ENCODE data around the gene ZMAT1. TPM values are rescaled to one million over a fixed set of nuclear protein-coding genes. Genes with fewer than 3 reads are reported as not detected.
"Not testable (repeated sequence)": the region's sequence is repeated elsewhere in the genome, so short reads cannot be mapped to it uniquely, and the experiment has no call there.

ZMAT1 gene
- 1 to 10 TPM; 3.0 to 7.7 (median 4.2) TPM for polyA plus RNA-seq (ENCODE audit: insufficient read length in 10 of 10)
- long read RNA-seq, donor 1, full-length matches to known transcripts: 2 of 2 reads
- long read RNA-seq, donor 1, partial matches to known transcripts: 0 of 2 reads
- long read RNA-seq, donor 1, other reads (novel, unspliced or antisense): 0 of 2 reads
- long read RNA-seq, donor 2: 0 reads
- long read RNA-seq, donor 3: 0 reads
- long read RNA-seq, donor 4: 0 reads
- long read RNA-seq, donor 5, full-length matches to known transcripts: 1 of 1 reads
- long read RNA-seq, donor 5, partial matches to known transcripts: 0 of 1 reads
- long read RNA-seq, donor 5, other reads (novel, unspliced or antisense): 0 of 1 reads
- long read RNA-seq, donor 6: 0 reads
- long read RNA-seq, donor 7, full-length matches to known transcripts: 2 of 2 reads
- long read RNA-seq, donor 7, partial matches to known transcripts: 0 of 2 reads
- long read RNA-seq, donor 7, other reads (novel, unspliced or antisense): 0 of 2 reads
- long read RNA-seq, donor 8, full-length matches to known transcripts: 1 of 1 reads
- long read RNA-seq, donor 8, partial matches to known transcripts: 0 of 1 reads
- long read RNA-seq, donor 8, other reads (novel, unspliced or antisense): 0 of 1 reads
- long read RNA-seq, donor 9: 0 reads

DNA sequence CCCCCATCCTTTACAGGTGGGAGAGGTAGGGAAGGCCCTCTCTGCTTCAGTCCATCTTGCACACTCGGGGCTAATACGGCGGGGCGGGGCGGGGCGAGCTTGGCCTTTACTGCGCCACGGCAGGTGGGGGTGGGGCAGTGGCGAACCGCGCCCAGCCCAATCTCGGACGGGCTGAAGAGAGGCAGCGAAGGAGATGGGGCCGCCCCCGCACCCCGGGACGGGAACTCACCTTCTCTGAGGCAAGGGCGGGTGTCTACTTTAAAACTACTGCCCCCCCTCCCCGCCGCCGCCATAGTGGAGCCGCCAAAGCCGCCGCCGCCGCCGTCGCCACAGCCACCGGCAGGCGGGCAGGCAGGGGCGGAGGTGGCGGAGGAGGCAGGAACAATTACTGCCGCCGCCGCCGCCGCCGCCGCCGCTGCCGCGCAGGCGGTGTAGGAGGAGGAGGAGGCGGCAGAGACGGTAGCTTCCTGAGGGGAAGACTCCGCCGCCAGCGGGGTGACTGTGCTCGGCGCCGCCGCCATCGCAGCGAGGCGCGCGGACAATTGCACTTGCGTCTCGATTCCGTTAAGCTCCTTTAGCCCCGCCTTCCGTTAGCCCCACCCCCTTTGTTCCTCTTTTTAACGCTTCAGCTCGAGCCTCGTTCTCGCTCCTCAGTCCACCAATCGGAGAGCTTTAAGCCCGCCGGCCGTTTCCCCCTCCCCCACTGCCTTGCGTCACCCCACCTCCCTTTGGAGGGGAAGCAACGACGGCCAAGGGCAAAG, at the start of gene ZMAT1:
TSS of gene ZMAT1 (minus strand) at position 540 of the 761 bp plus-strand sequence. CDS start at position 521, 19 bp downstream.
- DNase-seq: peak; percentile 74 to 91 (median 88)

DNA sequence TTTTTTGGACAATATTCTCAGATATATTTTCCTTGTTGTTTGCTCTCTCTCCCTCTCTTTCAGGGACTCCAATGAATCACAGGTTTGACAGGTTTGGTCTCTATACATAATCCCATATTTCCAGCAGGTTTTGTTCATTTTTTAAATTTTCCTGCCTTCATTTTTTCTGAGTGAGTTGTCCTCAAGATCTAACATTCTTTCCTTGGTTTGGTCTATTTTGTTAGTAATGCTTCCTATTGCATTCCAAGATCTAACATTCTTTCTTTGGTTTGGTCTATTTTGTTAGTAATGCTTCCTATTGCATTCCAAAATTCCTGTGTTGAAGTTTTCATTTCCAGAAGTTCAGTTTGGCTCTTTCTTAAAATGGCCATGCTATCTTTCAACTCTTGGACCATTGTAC, 45.3 kb upstream of the ZMAT1 start:
- peak in 1 of 3 donors; percentile 2 for DNase-seq

DNA sequence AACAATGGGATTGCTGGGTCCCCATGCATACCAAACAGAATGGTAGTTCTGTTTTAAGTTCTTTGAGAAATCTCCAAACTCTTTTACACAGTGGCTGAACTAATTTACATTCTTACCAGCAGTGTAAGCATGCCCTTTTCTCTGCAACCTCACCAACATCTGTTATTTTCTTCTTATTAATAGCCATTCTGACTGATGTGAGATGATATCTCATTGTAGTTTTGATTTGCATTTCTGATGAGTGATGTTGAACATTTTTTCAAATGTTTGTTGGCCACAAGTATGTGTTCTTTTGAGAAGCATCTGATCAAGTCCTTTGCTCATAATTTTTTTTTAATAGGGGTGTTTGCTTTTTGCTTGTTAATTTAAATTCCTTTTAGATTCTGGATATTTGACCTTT, 41.2 kb upstream of the ZMAT1 start:
- no peak for DNase-seq

DNA sequence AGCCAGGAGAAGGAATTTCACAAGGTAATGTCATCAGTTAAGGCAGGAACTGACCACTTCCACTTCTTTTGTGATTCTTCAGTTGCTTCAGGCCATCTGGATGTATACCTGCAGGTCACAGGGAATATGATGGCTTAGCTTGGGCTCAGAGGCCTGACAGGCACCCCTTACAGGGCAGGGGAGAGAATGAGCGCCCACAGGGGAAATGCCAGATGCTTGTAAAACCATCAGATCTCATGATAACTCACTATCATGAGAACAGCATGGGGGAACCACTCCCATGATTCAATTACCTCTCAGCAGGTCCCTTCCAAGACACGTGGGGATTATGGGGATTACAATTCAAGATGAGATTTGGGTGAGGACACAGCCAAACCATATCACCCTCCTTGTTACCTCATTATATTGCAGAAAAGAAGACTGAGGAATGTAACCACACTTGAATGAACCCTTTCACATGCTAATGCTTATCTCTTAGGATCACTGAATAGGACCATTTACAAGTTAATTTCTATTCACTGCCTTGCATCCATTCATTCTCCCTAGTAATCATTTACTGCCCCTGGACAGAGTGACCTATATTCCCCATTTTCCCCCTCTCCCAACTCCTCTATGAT, 33.2 kb upstream of the ZMAT1 start:
- not testable (repeated sequence) for DNase-seq

DNA sequence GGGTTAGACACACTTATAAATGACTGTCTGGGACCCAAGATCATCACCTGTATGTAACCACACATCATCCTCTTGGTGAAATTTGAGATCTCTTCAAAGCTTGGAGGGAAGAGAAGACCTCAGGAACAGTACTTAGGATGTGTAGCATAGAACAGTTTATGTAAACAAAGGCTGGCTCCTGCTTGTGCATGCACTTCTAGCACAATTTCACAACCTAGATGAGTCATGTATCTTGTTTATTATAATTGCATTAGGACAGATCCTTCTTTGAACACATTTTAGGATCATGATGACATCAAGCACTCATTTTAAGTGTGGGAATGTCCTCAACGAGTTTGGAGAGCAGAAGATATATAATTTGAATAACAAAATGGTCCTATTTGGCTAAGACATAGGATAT, 26.3 kb upstream of the ZMAT1 start:
- DNase-seq: no peak

DNA sequence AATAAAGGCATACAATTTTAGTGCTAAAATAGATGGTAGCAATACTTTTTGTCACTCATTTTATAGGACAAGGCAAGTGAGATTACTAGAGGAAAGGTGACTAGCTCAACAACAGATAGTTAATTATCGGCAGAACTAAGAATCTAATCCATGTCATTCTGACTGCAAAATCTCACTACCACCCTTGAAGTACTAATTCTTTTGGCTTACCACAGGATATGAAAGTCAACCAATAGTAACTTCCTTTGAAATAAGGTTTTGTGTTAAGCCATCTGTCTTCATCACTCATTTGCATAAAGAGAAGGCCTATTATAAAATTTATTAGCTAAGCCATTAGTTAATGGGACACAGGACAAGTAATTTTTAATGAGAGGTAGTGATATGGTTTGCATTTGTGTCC, 25.3 kb upstream of the ZMAT1 start:
- DNase-seq: no peak

DNA sequence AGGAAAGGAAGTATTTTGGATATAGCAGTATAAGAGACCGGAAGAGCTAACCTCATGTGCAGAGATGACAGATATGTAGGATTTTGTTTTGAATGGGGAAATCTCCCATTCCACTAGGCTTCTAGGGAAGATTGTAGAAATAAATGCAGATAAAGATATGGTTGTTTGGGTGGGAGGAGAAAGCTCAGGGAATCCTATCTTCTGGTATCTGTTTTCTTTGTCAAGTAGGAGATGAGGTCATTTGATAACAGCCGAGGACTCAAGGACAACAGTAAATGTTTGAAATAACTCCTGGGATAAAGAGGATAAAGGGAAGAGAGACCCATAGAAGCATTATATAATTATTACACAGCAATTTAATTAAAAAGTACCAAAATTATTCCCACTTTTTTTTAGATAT, 24.7 kb upstream of the ZMAT1 start:
- DNase-seq: no peak

DNA sequence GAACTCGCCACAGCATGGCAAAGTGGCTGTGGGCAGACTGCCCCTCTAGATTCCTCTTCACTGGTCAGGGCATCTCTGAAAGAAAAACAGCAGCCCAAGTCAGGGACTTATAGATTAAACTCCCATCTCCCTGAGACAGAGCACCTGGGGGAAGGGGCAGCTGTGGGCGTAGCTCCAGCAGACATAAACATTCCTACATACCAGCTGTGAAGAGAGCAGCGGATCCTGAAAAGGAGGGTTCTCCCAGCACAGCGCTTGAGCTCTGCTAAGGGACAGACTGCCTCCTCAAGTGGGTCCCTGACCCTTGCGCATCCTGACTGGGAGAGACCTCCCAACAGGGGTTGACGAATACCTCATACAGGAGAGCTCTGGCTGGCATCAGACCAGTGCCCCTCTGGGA, 18.8 kb upstream of the ZMAT1 start:
- DNase-seq: no peak

DNA sequence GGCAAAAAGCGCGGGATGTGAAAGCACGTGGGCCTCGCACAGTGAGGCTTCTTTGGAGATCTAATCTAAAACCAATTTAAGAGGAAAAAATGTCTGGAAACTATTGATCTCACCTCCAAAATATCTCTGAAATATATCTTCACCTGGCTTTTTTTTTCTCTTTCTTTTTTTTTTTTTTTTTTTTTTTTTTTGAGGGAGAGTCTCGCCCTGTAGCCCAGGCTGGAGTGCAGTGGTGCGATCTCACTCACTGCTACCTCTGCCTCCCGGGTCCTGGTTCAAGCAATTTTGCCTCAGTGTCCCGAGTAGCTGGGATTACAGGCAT, 383 bp upstream of the ZMAT1 start:
- no peak for DNase-seq

DNA sequence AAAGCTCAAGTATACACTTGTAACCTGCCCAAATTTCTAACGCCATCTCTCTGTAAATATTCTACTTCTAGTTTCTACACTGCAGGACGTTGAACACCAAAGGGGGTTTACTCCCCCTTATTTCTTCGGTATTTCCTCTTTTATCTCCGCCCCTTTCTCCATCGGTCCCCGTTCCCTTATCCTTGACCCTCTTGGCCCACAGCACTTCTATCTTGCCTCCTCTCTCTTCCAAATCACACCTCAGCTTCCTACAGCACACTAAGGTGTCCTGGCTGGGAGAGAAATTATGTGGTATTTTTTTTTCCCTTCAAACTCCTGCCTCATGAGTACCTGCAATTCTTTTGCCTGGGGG, 715 bp downstream of the ZMAT1 start:
- DNase-seq: peak in 1 of 3 donors; percentile 6

DNA sequence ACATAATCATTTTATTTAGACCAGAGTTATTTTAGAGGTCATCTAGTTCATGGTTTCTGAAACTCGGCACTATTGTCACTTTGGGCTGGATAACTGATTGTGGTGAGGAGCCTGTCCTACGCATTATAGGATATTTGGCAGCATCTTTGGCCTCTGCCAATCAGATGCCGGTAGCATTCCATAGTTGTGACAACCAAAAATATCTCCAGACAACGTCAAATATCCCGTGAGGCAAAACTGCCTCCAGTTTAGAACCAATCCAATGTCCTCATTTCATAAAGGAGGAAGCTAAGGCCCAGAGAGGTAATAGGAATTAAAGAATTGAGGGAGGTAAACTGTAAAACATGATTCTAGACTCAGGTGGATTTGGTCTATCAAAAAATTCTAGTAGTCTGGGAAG, 6.1 kb downstream of the ZMAT1 start:
- DNase-seq: no peak

DNA sequence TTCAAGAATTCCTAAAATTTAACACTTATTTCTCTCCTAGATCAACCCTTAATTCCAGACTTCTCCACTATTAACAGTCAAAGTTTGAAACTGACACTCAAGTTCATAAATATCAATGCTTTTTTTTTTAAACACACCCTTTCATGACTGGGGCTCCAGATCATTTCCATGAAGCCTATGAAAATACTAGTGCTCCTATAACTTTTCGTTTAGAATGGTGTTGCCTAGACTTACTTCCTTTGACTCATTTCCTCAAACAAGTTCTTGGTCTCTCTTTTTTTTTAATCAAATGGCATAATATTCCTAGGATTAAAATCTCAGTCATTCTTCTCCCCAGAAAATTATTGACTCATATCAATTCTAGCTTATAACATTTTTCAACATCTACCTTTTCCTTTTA, 13.1 kb downstream of the ZMAT1 start:
- DNase-seq: no peak

DNA sequence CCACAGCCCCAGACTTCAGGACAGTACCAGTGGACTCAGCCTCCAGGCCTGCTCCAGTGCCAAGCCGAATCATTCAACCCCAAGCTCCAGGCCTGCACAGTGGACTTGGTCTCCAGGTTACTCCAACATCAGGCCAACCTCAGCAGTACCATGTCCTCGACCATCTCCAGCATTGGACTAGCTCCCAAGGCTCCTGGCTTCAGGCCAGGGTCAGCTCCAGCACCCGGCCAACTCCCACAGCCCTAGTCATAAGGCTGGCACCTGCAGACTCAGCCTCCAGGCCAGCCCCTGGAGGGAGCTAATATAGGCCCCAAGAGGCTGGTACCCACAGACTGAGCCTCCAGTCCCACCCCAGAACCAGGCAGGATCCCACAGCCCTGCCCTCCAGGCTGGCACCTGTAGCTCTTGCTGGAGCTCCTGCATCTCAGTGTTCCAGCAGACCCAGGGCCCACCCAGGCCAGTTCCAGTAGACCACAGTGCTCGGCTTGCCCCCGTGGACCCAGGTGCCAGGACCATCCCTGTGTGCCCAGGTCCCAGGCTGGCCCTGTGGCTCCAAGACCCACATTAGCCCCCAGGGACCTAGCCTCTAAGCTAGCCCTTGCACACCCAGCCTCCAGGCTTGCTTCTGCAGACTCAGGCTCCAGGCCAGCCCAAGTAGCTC, 25.6 kb downstream of the ZMAT1 start:
- no peak for DNase-seq

DNA sequence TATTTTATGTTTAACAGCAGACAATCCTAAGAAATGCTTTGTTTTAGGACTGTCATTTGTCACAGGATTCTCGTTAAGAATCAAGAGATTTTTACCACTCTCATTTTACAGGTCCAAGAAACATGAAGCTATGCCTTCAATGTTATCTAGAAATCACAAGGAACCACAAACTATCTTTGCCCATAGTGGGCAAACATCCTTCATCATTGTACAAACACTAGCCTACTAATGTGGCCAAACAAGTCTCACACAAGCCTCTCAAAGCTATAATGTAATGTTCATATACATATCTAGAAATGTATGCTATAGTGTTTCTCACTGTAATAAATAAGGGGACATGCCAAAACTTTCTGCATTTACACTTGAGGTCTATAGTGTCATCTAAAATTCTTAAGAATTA, 26.8 kb downstream of the ZMAT1 start:
- no peak for DNase-seq

Other genes starting within 250 kb of the ZMAT1 start
- 1 to 10 TPM in 5 of 10 donors, under 1 TPM in 5; 0.40 to 2.5 (median 0.96) TPM for gene TCEAL2, start 193.7 kb upstream of the ZMAT1 start, polyA plus RNA-seq (ENCODE audit: insufficient read length in 10 of 10)
- not detected for gene TCEAL6, start 210.5 kb upstream of the ZMAT1 start, polyA plus RNA-seq (ENCODE audit: insufficient read length in 10 of 10)
- gene BEX5, start 223.9 kb upstream of the ZMAT1 start, polyA plus RNA-seq (ENCODE audit: insufficient read length in 10 of 10): under 1 TPM in 6 of 10 donors, not detected in 4; 0.18 to 0.55 (median 0.24) TPM

Data from muscle of back (tissue), 13 donors.